Ovary (tissue), 3 donors: ENCODE data around the gene NUF2.

Experiments
- CTCF ChIP-seq, 3 donors: fragments of 450-650 bp in 2 of 3; fragments of 200-600 bp in 1 of 3; IDR thresholded peaks; one replicate each; pipeline versions ENCODE4 v1.5.1 to v1.8.0; 2016 to 2022; ENCODE audit warnings: antibody characterized with exemption in 3 of 3, mild to moderate bottlenecking in 1 of 3
- EP300 ChIP-seq: sonication (generic); formaldehyde crosslinking; IDR thresholded peaks from one replicate; pipeline ENCODE4 v1.6.1; 2017; ENCODE audit warnings: antibody characterized with exemption
- POLR2A ChIP-seq: fragments of 450-650 bp; IDR thresholded peaks from one replicate; pipeline ENCODE4 v1.6.1; 2017; ENCODE audit warnings: antibody characterized with exemption, mild to moderate bottlenecking, moderate library complexity
- donor health status: DM: no; HTN: no; CAD: no.

GRCh38 chr1:163315773-163316374 lies 5.9 kb upstream of the NUF2 start:
- TF ChIP-seq CTCF (IDR thresholded peaks at IDR 0.05) (peak; percentile 17 to 41 (median 31)), POLR2A (no peak), EP300 (no peak)
